Prostate gland (tissue), 2 donors: ENCODE measurements around the gene APOBEC3H.

Experiments used
- CTCF ChIP-seq, 4 experiments: fragments of 200-600 bp in 2 of 4; fragments of 450-650 bp in 2 of 4; sonication (generic) in 2 of 4; IDR thresholded peaks; 1 replicate in 3 of 4; 2 replicates in 1 of 4; pipeline ENCODE4 v1.5.1; 2016 to 2019; ENCODE audit warnings: antibody characterized with exemption in 4 of 4, mild to moderate bottlenecking in 2 of 4, moderate library complexity in 2 of 4
- POLR2AphosphoS5 ChIP-seq: sonication (generic); formaldehyde crosslinking; IDR thresholded peaks from one replicate; pipeline ENCODE4 v1.6.1; 2017; ENCODE audit warnings: antibody characterized with exemption

- TF ChIP-seq CTCF (IDR thresholded peaks at IDR 0.05) (no peak), POLR2AphosphoS5 (no peak)
These were observed 1.5 kb downstream of the APOBEC3H start for GRCh38 chr22:39098576-39098975.
